Measurements from ENCODE around the gene VGLL1. TPM values are rescaled to one million over a fixed set of nuclear protein-coding genes. Genes with fewer than 3 reads are reported as not detected.

VGLL1 gene
- total and polyA plus RNA-seq, 10 donors: not detected

GRCh38 chrX:136497556-136498052 lies 34.4 kb upstream of the VGLL1 start, which contains the start of gene HTATSF1:
TSS of gene HTATSF1 (plus strand) at chrX:136497592. CDS start at chrX:136497685, 93 bp downstream.
- TF ChIP-seq POLR2AphosphoS5 (IDR thresholded peaks at IDR 0.05) (peak in 2 of 3 donors; percentile 24 to 37), CTCF (IDR thresholded peaks at IDR 0.05 in 8 of 11, conservative IDR thresholded peaks at IDR 0.05 in 3 of 11) (no peak), POLR2A (IDR thresholded peaks at IDR 0.05) (no peak)
- Histone ChIP-seq H3K4me3 (peak within 1 kb of the TSS; percentile 30 to 78 (median 56)), H3K4me1 (peaks cover 0 to 30% (median 11%) of the 10 kb centered on the region in 6 donors), H3K9me3 (no peaks in the 10 kb centered on the region), H3K27ac (peak within 1 kb of the TSS; percentile 83 to 97 (median 96)), H3K27me3 (replicated peaks in 1 of 7) (no peaks in the 10 kb centered on the region), H3K36me3 (peaks cover 0 to 31% (median 9%) of the 10 kb centered on the region in 6 donors)
- peak; percentile 88 for DNase-seq
- 0 to 53% (median 1%) methylated on average over 24 to 35 of the region's 35 CpGs for WGBS, 5 donors
- intact Hi-C loops (cut with DNase I; ENCODE audit: low total_unique reads): no loop called here

- intact Hi-C loops (cut with DNase I; ENCODE audit: low total_unique reads): no loop called here
- WGBS, 5 donors: 65 to 88% (median 85%) methylated on average over 5 of the region's 5 CpGs
- H3K4me1 ChIP-seq: no peaks in the 10 kb centered on the region
- no peak for DNase-seq
- TF ChIP-seq POLR2A (IDR thresholded peaks at IDR 0.05) (no peak), POLR2AphosphoS5 (IDR thresholded peaks at IDR 0.05) (no peak), CTCF (IDR thresholded peaks at IDR 0.05 in 8 of 11, conservative IDR thresholded peaks at IDR 0.05 in 3 of 11) (no peak)
- H3K9me3 ChIP-seq: no peaks in the 10 kb centered on the region
- no peaks in the 10 kb centered on the region for H3K36me3 ChIP-seq
- H3K27ac ChIP-seq: no peak overlapping the region
- peaks cover 0 to 6% (median 0%) of the 10 kb centered on the region in 7 donors for H3K27me3 ChIP-seq (replicated peaks in 1 of 7)
- no peak overlapping the region for H3K4me3 ChIP-seq
Measured at GRCh38 chrX:136519069-136519468, 12.9 kb upstream of the VGLL1 start.

GRCh38 chrX:136523770-136524169 lies 8.2 kb upstream of the VGLL1 start:
- Histone ChIP-seq H3K27ac (no peak overlapping the region), H3K9me3 (no peaks in the 10 kb centered on the region), H3K36me3 (no peaks in the 10 kb centered on the region), H3K27me3 (replicated peaks in 1 of 7) (peaks cover 0 to 6% (median 0%) of the 10 kb centered on the region in 7 donors), H3K4me3 (no peak overlapping the region), H3K4me1 (no peaks in the 10 kb centered on the region)
- intact Hi-C loops (cut with DNase I; ENCODE audit: low total_unique reads): no loop called here
- TF ChIP-seq POLR2AphosphoS5 (IDR thresholded peaks at IDR 0.05) (no peak), CTCF (IDR thresholded peaks at IDR 0.05 in 8 of 11, conservative IDR thresholded peaks at IDR 0.05 in 3 of 11) (no peak), POLR2A (IDR thresholded peaks at IDR 0.05) (no peak)
- DNase-seq: no peak

GRCh38 chrX:136525738-136526606 lies 6.0 kb upstream of the VGLL1 start:
- WGBS, 5 donors: 44 to 64% (median 61%) methylated on average over 2 of the region's 2 CpGs
- Histone ChIP-seq H3K4me1 (no peaks in the 10 kb centered on the region), H3K4me3 (no peak overlapping the region), H3K27ac (no peak overlapping the region), H3K36me3 (no peaks in the 10 kb centered on the region), H3K27me3 (replicated peaks in 1 of 7) (no peaks in the 10 kb centered on the region), H3K9me3 (no peaks in the 10 kb centered on the region)
- no peak for DNase-seq
- intact Hi-C loops (cut with DNase I; ENCODE audit: low total_unique reads): no loop called here
- TF ChIP-seq CTCF (IDR thresholded peaks at IDR 0.05 in 8 of 11, conservative IDR thresholded peaks at IDR 0.05 in 3 of 11) (no peak), POLR2AphosphoS5 (IDR thresholded peaks at IDR 0.05) (no peak), POLR2A (IDR thresholded peaks at IDR 0.05) (no peak)

All from spleen (tissue), 11 donors.